Hematopoietic multipotent progenitor cell (in vitro differentiated cells): ENCODE results near the gene ATP2C1. TPM values are rescaled to one million over a fixed set of nuclear protein-coding genes. Genes with fewer than 3 reads are reported as not detected.
"Not testable (repeated sequence)": the region's sequence is repeated elsewhere in the genome, so short reads cannot be mapped to it uniquely, and the experiment has no call there.

Source experiments
- DNase-seq, 3 donors: peaks; one replicate each; pipeline ENCODE4 v3.0.0-alpha.2; 2011 to 2015; ENCODE audit warnings: low read depth in 2 of 3, low spot score in 2 of 3
- total RNA-seq: library from RNA; depleted of rRNA; stranded (reverse); fragments of >200 nt; gene quantifications from one replicate; pipeline ENCODE4 v1.2.3, GENCODE V29; 2012

Gene ATP2C1
- total RNA-seq, 1 donor, result 68.9 TPM

- DNase-seq, result no peak
Observed at GRCh38 chr3:130935761-130936492, 42.0 kb downstream of the ATP2C1 start.

- DNase-seq, result no peak
Observed at GRCh38 chr3:130939753-130940152, 45.9 kb downstream of the ATP2C1 start.

GRCh38 chr3:130941793-130942192 lies 47.9 kb downstream of the ATP2C1 start:
- DNase-seq, result no peak

- no peak for DNase-seq
Observed at GRCh38 chr3:130946882-130947281, 53.0 kb downstream of the ATP2C1 start.

- DNase-seq, result no peak
Observed at GRCh38 chr3:130948001-130948773, 54.3 kb downstream of the ATP2C1 start.

GRCh38 chr3:130948929-130949328 lies 55.0 kb downstream of the ATP2C1 start:
- DNase-seq, result no peak

- DNase-seq, result no peak
Observed at GRCh38 chr3:130950124-130950523, 56.2 kb downstream of the ATP2C1 start.

GRCh38 chr3:130950641-130951040 lies 56.8 kb downstream of the ATP2C1 start:
- DNase-seq, result no peak

GRCh38 chr3:130955481-130955880 lies 61.6 kb downstream of the ATP2C1 start:
- no peak for DNase-seq

- DNase-seq, result no peak
Observed at GRCh38 chr3:130956281-130956680, 62.4 kb downstream of the ATP2C1 start.

GRCh38 chr3:130956721-130957120 lies 62.8 kb downstream of the ATP2C1 start:
- DNase-seq, result no peak

GRCh38 chr3:130960139-130960795 lies 66.4 kb downstream of the ATP2C1 start:
- no peak for DNase-seq

- no peak for DNase-seq
Observed at GRCh38 chr3:130961458-130961857, 67.6 kb downstream of the ATP2C1 start.

GRCh38 chr3:130963444-130963843 lies 69.6 kb downstream of the ATP2C1 start:
- no peak for DNase-seq

- no peak for DNase-seq
Observed at GRCh38 chr3:130963878-130964277, 70.0 kb downstream of the ATP2C1 start.

GRCh38 chr3:130967281-130967680 lies 73.4 kb downstream of the ATP2C1 start:
- no peak for DNase-seq

GRCh38 chr3:130968221-130968620 lies 74.3 kb downstream of the ATP2C1 start:
- no peak for DNase-seq

- no peak for DNase-seq
Observed at GRCh38 chr3:130969621-130970020, 75.7 kb downstream of the ATP2C1 start.

GRCh38 chr3:130971208-130971607 lies 77.3 kb downstream of the ATP2C1 start:
- no peak for DNase-seq

GRCh38 chr3:130972592-130972991 lies 78.7 kb downstream of the ATP2C1 start:
- DNase-seq, result not testable (repeated sequence)

GRCh38 chr3:130973406-130973805 lies 79.5 kb downstream of the ATP2C1 start:
- DNase-seq, result no peak

GRCh38 chr3:130974201-130974600 lies 80.3 kb downstream of the ATP2C1 start:
- no peak for DNase-seq
